DOHH2 (cell line): Measurements from ENCODE around the gene FILIP1L.

Experiments used
- EZH2phosphoT487 ChIP-seq: fragments of 200-600 bp; sonication (generic); IDR thresholded peaks from 2 replicates; pipeline ENCODE4 v1.6.1; 2017; ENCODE audit warnings: borderline replicate concordance, mild to moderate bottlenecking, antibody characterized with exemption, low read length, moderate library complexity, mixed read lengths
- TF ChIP-seq, protein P1 (sequence below): fragments of 200-600 bp; sonication (generic); IDR thresholded peaks from one replicate; pipeline ENCODE4 v1.5.1; 2014; ENCODE audit warnings: antibody characterized with exemption, mild to moderate bottlenecking, low read depth, low read length; ENCODE audit not compliant: poor library complexity, severe bottlenecking

DNA sequence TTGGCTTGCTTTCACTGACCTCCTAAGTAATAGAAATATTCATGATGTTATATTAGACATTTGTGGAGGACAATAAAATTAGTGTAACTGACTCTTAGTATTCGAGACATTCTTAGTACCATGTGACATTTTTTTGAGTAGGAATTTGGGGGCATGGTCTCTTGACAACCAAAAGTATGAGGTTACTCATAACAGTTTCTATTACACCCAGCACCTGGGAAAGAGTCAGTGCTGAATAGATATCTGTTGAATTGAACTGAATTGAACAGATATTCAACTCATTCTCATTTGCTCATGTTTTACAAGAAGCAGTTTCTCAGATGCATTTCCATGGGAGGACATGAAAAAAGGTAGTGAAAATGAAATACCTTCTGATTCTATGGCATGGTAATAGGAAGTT lies 212.2 kb downstream of the FILIP1L start:
- TF ChIP-seq, protein P1, sequence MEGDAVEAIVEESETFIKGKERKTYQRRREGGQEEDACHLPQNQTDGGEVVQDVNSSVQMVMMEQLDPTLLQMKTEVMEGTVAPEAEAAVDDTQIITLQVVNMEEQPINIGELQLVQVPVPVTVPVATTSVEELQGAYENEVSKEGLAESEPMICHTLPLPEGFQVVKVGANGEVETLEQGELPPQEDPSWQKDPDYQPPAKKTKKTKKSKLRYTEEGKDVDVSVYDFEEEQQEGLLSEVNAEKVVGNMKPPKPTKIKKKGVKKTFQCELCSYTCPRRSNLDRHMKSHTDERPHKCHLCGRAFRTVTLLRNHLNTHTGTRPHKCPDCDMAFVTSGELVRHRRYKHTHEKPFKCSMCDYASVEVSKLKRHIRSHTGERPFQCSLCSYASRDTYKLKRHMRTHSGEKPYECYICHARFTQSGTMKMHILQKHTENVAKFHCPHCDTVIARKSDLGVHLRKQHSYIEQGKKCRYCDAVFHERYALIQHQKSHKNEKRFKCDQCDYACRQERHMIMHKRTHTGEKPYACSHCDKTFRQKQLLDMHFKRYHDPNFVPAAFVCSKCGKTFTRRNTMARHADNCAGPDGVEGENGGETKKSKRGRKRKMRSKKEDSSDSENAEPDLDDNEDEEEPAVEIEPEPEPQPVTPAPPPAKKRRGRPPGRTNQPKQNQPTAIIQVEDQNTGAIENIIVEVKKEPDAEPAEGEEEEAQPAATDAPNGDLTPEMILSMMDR = no peak
- no peak for TF ChIP-seq EZH2phosphoT487
